IMR-90 (cell line): ENCODE data around the gene PIR.

Experiments
- POLR2A ChIP-seq: IDR thresholded peaks from 2 replicates; pipeline ENCODE4 v1.6.1; 2012; ENCODE audit warnings: mild to moderate bottlenecking, low read depth, low read length
- RFX5 ChIP-seq: IDR thresholded peaks from 2 replicates; pipeline ENCODE4 v1.8.0; 2012; ENCODE audit warnings: low read depth, mild to moderate bottlenecking, low read length, moderate library complexity

- TF ChIP-seq RFX5 (no peak), POLR2A (no peak)
Measured at GRCh38 chrX:15382813-15383212, 110.3 kb downstream of the PIR start.
